CD4-positive, alpha-beta T cell treated with Interleukin-15 for 1 hour (primary cell): ENCODE measurements around the gene CRISP2.
"Not testable (repeated sequence)": the region's sequence is repeated elsewhere in the genome, so short reads cannot be mapped to it uniquely, and the experiment has no call there.

Source experiments
- DNase-seq: peaks from one replicate; pipeline ENCODE4 v3.0.0-alpha.2; 2020

Gene CRISP2, protein sequence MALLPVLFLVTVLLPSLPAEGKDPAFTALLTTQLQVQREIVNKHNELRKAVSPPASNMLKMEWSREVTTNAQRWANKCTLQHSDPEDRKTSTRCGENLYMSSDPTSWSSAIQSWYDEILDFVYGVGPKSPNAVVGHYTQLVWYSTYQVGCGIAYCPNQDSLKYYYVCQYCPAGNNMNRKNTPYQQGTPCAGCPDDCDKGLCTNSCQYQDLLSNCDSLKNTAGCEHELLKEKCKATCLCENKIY

GRCh38 chr6:49713346-49713745 lies at the start of gene CRISP2:
TSS of gene CRISP2 (minus strand) at chr6:49713543. CDS start at chr6:49709196, 4,347 bp downstream.
- no peak for DNase-seq

- DNase-seq: no peak
These were observed 30.9 kb upstream of the CRISP2 start, which contains the start of gene CRISP3 for GRCh38 chr6:49744259-49744658. TSS of gene CRISP3 (minus strand) at chr6:49744388. CDS start at chr6:49744367, 21 bp downstream.

- DNase-seq: no peak
These were observed 30.1 kb upstream of the CRISP2 start for GRCh38 chr6:49743429-49743828.

DNA sequence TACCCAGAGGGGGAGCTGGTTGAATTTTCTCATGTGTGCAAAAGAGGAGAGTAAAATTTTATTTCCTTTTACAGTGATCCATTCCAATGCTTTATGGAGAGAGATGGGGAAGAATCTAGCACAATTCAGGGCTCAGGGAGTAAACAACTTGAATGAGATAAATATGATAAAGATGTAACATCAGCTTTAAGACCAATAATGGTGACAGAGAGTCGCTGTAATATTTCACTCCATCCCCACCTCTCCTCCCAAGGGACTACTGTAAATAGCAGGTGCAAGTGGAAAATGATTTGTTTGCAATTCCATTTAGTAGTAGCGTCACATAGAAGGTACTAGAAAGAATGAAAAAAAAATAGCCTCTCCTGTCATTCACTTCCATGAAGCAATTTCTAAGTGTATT lies 26.1 kb upstream of the CRISP2 start:
- no peak for DNase-seq

GRCh38 chr6:49736017-49736508 lies 22.7 kb upstream of the CRISP2 start:
- DNase-seq: no peak

- no peak for DNase-seq
These were observed 20.3 kb upstream of the CRISP2 start for GRCh38 chr6:49733680-49734079.

GRCh38 chr6:49732781-49733180 lies 19.4 kb upstream of the CRISP2 start:
- DNase-seq: no peak

DNA sequence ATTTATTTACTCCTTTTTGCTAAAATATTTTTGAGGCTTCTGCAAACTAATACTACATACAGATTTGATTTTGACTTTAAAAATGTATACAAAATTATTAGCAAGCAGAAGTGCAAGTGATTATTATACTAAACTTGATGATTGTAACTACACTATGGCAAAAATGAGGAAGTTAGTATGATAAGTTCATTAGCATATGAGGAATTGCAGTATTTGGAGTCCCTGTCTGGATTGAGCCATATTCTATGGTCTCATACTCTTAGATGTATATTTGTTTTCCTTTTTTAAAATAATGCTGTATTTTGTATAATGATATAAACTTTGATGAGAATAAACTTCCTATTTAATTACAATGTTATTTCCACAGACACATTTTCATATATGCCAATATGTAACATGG lies 16.9 kb upstream of the CRISP2 start:
- no peak for DNase-seq

DNA sequence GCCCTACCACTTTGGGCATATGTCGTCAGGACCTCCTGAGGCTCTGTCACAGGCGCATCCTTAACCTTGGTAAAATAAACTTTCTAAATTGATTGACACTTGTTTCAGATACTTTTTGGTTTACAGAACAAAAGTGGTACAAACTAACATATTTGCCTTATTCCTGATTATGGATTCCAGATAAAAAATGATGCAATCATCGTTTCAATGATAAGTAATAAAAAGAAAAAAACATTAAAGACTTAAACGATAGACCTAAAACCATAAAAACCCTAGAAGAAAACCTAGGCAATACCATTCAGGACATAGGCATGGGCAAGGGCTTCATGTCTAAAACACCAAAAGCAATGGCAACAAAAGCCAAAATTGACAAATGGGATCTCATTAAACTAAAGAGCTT lies 10.6 kb upstream of the CRISP2 start:
- not testable (repeated sequence) for DNase-seq

GRCh38 chr6:49721297-49721696 lies 8.0 kb upstream of the CRISP2 start:
- DNase-seq: no peak

DNA sequence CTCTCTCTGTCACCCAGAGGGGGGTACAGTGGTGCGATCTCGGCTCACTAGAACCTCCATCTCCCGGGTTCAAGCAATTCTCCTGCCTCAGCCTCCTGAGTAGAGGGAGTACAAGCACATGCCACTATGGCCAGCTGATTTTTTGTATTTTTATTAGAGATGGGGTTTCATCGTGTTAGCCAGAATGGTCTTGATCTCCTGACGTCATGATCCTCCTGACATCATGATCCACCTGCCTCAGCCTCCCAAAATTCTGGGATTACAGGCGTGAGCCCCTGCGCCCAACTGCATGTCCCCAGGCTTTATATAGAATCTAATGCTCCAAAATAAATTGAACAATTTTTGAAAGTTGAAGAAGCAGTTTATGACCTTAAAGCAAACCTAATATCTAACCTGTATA lies 7.0 kb upstream of the CRISP2 start:
- DNase-seq: no peak

DNA sequence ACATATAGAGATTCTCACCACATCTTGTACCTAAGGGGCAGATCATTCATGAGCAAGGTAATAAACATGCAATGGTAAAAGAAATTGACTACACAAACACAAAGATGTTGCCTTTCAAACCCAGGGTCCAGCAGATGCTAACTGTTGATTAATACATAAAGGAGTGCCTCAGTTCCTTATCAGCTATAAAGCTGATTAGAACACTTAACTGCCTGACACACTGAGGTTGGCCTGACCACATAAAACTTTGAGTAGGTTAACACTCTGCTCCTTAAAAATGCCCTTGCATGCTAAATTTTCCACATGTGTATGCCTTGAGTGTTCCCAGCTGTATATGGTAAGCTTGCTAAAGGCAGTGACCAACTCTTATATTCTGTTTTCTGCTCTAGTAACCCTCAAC lies 14.9 kb downstream of the CRISP2 start:
- DNase-seq: no peak

- DNase-seq: no peak
These were observed 19.8 kb downstream of the CRISP2 start for GRCh38 chr6:49693512-49693911.

DNA sequence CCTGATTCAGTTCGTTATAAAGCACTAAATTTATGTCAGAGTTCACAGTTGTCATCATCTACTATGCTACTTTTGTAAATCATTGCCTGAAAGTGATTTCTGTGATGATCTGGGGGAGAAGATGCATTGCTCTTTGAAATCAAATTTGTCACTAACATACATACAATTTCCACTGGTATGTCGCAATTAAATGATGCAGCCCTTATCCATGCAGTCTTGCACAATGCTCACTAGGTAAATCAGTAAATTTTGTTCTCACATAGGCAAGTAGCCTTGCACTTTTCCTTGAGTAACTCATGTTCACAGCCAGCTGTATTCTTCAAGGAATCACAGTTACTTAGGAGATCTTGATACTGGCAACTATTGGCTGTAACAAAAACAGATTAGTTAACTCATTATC lies 20.8 kb downstream of the CRISP2 start:
- no peak for DNase-seq

GRCh38 chr6:49676671-49677281 lies 36.6 kb downstream of the CRISP2 start:
- DNase-seq: no peak

GRCh38 chr6:49675816-49676215 lies 37.5 kb downstream of the CRISP2 start:
- no peak for DNase-seq

GRCh38 chr6:49668083-49668511 lies 45.2 kb downstream of the CRISP2 start:
- no peak for DNase-seq

GRCh38 chr6:49666930-49667757 lies 46.2 kb downstream of the CRISP2 start:
- DNase-seq: no peak

GRCh38 chr6:49666480-49666879 lies 46.9 kb downstream of the CRISP2 start:
- DNase-seq: no peak

GRCh38 chr6:49664817-49665216 lies 48.5 kb downstream of the CRISP2 start:
- no peak for DNase-seq

DNA sequence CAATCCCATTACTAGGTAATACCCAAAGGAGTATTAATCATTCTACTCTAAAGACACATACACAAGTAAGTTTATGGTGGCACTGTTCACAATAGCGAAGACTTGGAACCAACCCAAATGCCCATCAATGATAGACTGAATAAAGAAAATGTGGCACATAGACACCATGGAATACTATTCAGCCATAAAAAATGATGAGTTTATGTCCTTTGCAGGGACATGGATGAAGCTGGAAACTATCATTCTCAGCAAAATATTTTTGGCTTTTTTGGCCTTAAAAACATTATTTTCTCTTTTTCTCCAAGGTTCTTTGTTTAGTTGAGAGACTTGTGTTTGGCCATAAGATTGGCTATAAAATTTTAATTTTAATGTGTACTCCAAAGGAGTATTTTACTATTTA lies 49.3 kb downstream of the CRISP2 start:
- DNase-seq: not testable (repeated sequence)

- DNase-seq: no peak
These were observed 50.5 kb downstream of the CRISP2 start for GRCh38 chr6:49662892-49663261.

DNA sequence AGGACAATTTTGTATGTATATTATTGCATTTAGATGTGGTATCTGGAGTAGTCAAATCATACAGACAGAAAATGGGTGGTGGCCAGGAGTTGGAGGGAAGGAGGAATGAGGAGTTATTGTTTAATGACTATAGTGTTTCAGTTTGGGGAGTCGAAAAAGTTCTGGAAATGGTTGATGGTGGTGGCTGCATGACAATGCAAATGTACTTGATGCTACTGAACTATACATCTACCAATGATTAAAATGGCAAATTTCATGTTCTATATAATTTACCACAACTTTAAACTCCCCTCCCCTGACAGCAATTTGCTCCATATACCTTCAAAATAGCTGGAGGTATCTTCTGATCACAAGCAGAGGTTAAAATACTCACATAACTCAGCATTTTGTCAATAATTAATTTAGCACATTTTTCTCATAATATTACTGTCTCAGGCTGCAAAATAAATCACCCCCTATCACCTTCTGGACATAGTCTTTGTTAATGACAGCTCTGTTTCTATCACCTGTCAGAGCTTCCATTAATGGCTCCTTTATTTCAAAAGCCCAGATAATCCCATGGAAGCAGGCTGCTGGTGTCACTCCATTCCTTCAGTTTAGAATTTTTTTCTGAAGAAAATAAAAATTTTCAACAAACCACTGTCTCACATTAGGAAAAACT lies 51.0 kb downstream of the CRISP2 start:
- no peak for DNase-seq
